ENCODE results near the gene MAP2K7.

GRCh38 chr19:7918615-7919421 is 15.1 kb downstream of the MAP2K7 start:
- TF ChIP-seq CTCF (IDR thresholded peaks at IDR 0.05) (no peak), EP300 (IDR thresholded peaks at IDR 0.05; ENCODE audit: low read depth) (no peak), POLR2A (IDR thresholded peaks at IDR 0.05) (peak; percentile 10), POLR2AphosphoS5 (IDR thresholded peaks at IDR 0.05) (no peak)

Measured in transverse colon (tissue), 4 donors.